Epithelial cell of proximal tubule (primary cell): ENCODE measurements around the gene SYT1. TPM values are rescaled to one million over a fixed set of nuclear protein-coding genes. Genes with fewer than 3 reads are reported as not detected.

Experiments
- DNase-seq: peaks from one replicate; pipeline ENCODE4 v3.0.0-alpha.2; 2011; ENCODE audit warnings: low read depth
- H3K4me3 ChIP-seq: 2 replicates; pipeline ENCODE4 v1.5.1; 2011; ENCODE audit warnings: low read depth, mild to moderate bottlenecking, low read length
- total RNA-seq: library from RNA; depleted of rRNA; stranded (reverse); fragments of >200 nt; gene quantifications from 2 replicates; pipeline ENCODE4 v1.2.3, GENCODE V29; 2015
- TF ChIP-seq, protein P1 (sequence below): conservative IDR thresholded peaks from 2 replicates; pipeline ENCODE4 v1.5.1; 2012; ENCODE audit warnings: low read depth, mild to moderate bottlenecking, low read length

The SYT1 gene
- total RNA-seq, 1 donor from 2014 or later = 2.0 TPM

DNA sequence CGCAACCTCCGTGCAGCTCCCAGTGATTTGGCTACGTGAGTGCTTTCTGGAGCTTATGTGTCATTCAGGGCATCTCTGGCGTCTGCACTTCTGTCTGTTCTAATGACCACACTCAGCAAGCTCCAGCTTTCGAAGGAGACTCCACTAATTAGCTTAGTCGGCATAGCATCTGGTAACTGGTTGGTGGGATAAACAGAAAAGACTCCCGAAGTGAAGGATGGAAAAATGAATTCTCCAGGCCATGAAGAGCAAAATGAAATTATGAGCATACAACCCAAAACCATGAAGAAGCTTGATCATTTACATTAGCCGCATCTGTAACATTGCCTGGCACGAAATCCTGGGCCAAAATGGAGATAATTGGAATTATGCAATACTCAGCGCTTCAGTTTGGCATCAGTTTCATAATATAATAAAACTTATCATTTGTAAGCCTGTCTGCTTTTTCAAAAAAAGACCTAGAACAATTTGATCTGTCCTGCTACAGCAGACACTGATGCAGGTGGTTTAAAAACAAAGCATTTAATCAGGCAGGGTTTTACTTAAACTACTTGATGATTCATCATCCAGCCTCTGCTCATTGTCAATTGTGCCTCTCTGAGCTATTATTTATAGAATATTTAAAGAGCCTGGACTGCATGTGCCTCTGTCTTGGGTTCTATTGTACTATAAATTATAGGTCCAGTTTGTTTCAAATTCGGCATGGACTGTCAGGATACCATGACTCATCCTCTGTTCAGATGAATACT, 87.4 kb downstream of the SYT1 start:
- TF ChIP-seq, protein P1, sequence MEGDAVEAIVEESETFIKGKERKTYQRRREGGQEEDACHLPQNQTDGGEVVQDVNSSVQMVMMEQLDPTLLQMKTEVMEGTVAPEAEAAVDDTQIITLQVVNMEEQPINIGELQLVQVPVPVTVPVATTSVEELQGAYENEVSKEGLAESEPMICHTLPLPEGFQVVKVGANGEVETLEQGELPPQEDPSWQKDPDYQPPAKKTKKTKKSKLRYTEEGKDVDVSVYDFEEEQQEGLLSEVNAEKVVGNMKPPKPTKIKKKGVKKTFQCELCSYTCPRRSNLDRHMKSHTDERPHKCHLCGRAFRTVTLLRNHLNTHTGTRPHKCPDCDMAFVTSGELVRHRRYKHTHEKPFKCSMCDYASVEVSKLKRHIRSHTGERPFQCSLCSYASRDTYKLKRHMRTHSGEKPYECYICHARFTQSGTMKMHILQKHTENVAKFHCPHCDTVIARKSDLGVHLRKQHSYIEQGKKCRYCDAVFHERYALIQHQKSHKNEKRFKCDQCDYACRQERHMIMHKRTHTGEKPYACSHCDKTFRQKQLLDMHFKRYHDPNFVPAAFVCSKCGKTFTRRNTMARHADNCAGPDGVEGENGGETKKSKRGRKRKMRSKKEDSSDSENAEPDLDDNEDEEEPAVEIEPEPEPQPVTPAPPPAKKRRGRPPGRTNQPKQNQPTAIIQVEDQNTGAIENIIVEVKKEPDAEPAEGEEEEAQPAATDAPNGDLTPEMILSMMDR = no peak
- DNase-seq = no peak
- H3K4me3 ChIP-seq = no peak overlapping the region

GRCh38 chr12:78952552-78952929, 88.0 kb downstream of the SYT1 start:
- TF ChIP-seq, protein P1 = no peak
- DNase-seq = no peak
- no peak overlapping the region for H3K4me3 ChIP-seq

DNA sequence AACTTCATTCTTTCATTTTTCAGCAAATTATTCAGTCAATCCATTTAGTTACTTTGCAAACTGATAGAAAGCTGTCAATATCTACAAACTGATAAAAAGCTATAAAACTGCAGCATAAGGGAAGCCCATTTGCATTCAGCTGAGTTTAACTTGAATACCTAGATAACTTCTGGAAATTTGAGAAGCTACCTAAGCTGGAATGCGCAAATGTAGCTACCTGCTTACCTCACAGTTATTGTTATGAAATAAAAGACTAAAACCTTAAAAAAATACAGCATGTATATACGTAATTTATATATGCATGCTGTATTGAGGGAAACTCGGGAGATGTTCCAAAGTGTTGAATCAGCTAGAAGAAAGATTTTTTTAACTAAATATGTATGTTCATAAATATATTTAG, 94.4 kb downstream of the SYT1 start:
- DNase-seq = no peak
- H3K4me3 ChIP-seq = no peak overlapping the region
- TF ChIP-seq, protein P1 = no peak

GRCh38 chr12:78959556-78959955, 95.0 kb downstream of the SYT1 start:
- TF ChIP-seq, protein P1 = no peak
- DNase-seq = no peak
- H3K4me3 ChIP-seq = no peak overlapping the region

- no peak overlapping the region for H3K4me3 ChIP-seq
- TF ChIP-seq, protein P1 = no peak
- DNase-seq = no peak
Measured at GRCh38 chr12:78961171-78961570, 96.6 kb downstream of the SYT1 start.

DNA sequence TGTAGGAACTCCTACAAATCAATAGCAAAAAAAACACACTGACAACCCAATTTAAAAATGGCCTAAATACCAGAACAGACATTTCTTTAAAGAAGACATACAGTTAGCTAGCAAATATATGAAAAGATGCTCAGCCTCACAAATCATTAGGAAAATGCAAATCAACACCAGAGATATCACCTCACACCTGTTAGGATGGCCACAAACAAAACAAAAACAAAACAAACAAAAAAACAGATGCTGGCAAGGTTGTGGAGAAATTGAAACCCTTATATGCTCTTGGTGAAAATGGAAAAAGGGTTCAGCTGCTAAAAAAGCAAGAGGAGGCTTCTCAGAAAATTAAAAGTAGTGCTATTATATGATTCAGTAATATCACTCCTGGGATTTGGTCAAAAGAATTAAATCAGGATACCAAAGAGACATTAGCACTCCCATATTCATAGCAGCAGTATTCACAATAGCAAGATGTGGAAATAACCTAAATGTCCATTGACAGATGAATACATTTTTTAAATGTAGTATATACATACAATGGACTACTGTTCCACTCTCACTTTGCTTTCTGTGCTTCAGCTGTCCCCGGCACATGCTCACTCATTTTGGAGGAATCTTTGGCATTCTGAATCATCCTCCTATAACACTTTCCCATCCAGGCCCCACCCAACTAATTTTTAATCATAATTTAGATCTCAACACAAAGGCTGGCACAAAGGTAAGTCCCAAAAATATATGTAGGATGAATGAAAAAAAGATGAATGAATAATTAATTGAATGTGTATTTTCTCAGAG, 99.1 kb downstream of the SYT1 start:
- no peak for DNase-seq
- H3K4me3 ChIP-seq = no peak overlapping the region
- TF ChIP-seq, protein P1 = no peak
